ENCODE data around the gene PPP1R1C. TPM values are rescaled to one million over a fixed set of nuclear protein-coding genes. Genes with fewer than 3 reads are reported as not detected.

PPP1R1C gene
- total RNA-seq, 1 donor from 2014 or later, result not detected

- Histone ChIP-seq H3K4me1 (no peaks in the 10 kb centered on the region), H3K27ac (no peak overlapping the region), H3K27me3 (no peaks in the 10 kb centered on the region), H3K4me3 (no peak overlapping the region), H3K9me3 (no peaks in the 10 kb centered on the region), H3K36me3 (no peaks in the 10 kb centered on the region)
- TF ChIP-seq CTCF (IDR thresholded peaks at IDR 0.05), result no peak
- no peak for TF ChIP-seq POLR2AphosphoS5 (IDR thresholded peaks at IDR 0.05; ENCODE audit: insufficient read depth in 1 of 2, low read depth in 1 of 2)
- no peak for TF ChIP-seq POLR2A (IDR thresholded peaks at IDR 0.05)
- intact Hi-C loops (cut with DNase I), result no loop called here
- DNase-seq (ENCODE audit: extremely low spot score in 2 of 2), result no peak
Observed at GRCh38 chr2:181998891-181999654, 13.4 kb downstream of the PPP1R1C start.

GRCh38 chr2:181999911-182000310 is 14.3 kb downstream of the PPP1R1C start:
- no peak for TF ChIP-seq POLR2AphosphoS5 (IDR thresholded peaks at IDR 0.05; ENCODE audit: insufficient read depth in 1 of 2, low read depth in 1 of 2)
- no peak for TF ChIP-seq POLR2A (IDR thresholded peaks at IDR 0.05)
- no peak for TF ChIP-seq CTCF (IDR thresholded peaks at IDR 0.05)
- no peaks in the 10 kb centered on the region for H3K36me3 ChIP-seq
- H3K27me3 ChIP-seq, result no peaks in the 10 kb centered on the region
- H3K4me3 ChIP-seq, result no peak overlapping the region
- no peaks in the 10 kb centered on the region for H3K4me1 ChIP-seq
- no peaks in the 10 kb centered on the region for H3K9me3 ChIP-seq
- intact Hi-C loops (cut with DNase I), result no loop called here
- no peak for DNase-seq (ENCODE audit: extremely low spot score in 2 of 2)
- no peak overlapping the region for H3K27ac ChIP-seq

DNA sequence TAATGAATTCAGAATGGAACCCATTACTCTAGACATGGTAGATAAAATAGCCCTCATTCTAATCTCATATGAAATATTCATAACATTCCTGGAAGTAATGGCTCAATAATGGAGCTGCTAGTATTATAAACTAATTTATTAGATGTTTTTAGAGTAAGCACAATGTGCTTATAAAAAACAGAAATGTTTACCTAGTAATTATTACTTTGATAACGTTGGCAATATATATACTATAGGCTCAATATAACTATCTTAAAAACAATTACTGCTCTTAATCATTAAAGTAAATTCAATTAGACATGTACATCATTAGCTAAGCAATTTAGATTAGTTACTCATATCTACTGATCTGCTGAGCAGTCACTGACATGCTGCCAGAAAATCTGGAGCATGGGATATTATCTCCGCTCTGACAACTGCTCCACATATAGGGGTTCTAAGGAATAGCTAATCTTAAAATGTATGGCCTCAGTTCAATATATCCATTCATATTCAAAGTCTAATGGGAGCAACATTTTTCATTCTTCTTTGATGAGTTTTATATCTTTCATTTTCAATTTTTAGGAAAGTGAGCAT is 19.4 kb downstream of the PPP1R1C start:
- TF ChIP-seq CTCF (IDR thresholded peaks at IDR 0.05), result no peak
- TF ChIP-seq POLR2AphosphoS5 (IDR thresholded peaks at IDR 0.05; ENCODE audit: insufficient read depth in 1 of 2, low read depth in 1 of 2), result no peak
- Histone ChIP-seq H3K27me3 (no peaks in the 10 kb centered on the region), H3K36me3 (no peaks in the 10 kb centered on the region), H3K4me3 (no peak overlapping the region), H3K9me3 (no peaks in the 10 kb centered on the region), H3K27ac (no peak overlapping the region), H3K4me1 (no peaks in the 10 kb centered on the region)
- intact Hi-C loops (cut with DNase I), result no loop called here
- DNase-seq (ENCODE audit: extremely low spot score in 2 of 2), result no peak

DNA sequence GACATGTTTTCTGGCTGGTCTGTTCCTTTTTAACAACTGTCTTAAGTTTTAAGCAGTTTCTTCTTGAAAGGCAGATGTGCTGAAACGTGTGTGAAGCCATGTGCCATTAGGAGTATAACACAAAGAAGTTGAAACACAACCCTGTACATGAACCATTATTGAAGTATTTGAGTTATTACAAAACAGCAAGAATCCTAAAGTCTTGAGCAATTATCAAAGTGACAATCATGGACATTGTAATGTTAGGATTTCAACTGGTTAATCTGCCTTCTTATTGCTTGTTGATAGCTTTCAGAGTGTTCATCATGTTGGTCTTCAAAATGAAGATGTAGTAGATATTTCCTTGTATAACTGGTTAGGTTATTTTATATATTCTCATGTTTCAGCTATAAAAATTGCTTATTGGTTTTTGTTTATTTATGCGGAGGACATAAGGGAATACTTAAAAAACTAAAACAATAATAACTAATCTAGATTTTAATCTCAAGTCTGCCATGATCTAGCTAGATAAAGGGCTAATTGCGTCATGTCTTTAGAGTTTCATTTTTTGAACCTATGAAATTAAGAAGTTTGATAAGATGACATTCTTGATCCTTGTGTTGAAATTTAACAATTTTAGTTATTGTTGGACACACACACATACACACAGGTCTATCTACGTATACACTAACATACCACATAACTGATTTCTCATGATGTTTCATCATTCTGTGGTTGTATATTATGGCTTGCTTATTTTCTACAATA is 21.1 kb downstream of the PPP1R1C start:
- Histone ChIP-seq H3K27ac (no peak overlapping the region), H3K4me1 (no peaks in the 10 kb centered on the region), H3K36me3 (no peaks in the 10 kb centered on the region), H3K9me3 (no peaks in the 10 kb centered on the region), H3K4me3 (no peak overlapping the region), H3K27me3 (no peaks in the 10 kb centered on the region)
- intact Hi-C loops (cut with DNase I), result no loop called here
- DNase-seq (ENCODE audit: extremely low spot score in 2 of 2), result no peak
- no peak for TF ChIP-seq POLR2A (IDR thresholded peaks at IDR 0.05)
- no peak for TF ChIP-seq POLR2AphosphoS5 (IDR thresholded peaks at IDR 0.05; ENCODE audit: insufficient read depth in 1 of 2, low read depth in 1 of 2)
- TF ChIP-seq CTCF (IDR thresholded peaks at IDR 0.05), result no peak

Measured in vagina (tissue), 2 donors.